ENCODE results near the gene RNF103. TPM values are rescaled to one million over a fixed set of nuclear protein-coding genes. Genes with fewer than 3 reads are reported as not detected.

Gene RNF103
- total and polyA plus RNA-seq, 2 of the 13 experiments (the other 11 are each of a cell fraction or from before 2014, with no cell fraction given), result 19.8 to 21.1 TPM

- TF ChIP-seq, protein P1, sequence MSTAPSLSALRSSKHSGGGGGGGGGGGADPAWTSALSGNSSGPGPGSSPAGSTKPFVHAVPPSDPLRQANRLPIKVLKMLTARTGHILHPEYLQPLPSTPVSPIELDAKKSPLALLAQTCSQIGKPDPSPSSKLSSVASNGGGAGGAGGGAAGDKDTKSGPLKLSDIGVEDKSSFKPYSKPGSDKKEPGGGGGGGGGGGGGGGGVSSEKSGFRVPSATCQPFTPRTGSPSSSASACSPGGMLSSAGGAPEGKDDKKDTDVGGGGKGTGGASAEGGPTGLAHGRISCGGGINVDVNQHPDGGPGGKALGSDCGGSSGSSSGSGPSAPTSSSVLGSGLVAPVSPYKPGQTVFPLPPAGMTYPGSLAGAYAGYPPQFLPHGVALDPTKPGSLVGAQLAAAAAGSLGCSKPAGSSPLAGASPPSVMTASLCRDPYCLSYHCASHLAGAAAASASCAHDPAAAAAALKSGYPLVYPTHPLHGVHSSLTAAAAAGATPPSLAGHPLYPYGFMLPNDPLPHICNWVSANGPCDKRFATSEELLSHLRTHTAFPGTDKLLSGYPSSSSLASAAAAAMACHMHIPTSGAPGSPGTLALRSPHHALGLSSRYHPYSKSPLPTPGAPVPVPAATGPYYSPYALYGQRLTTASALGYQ (CRISPR knock-in tag; IDR thresholded peaks at IDR 0.05), result no peak; the same call in 1 of the 2 replicates
- TF ChIP-seq HOXA3 (CRISPR knock-in tag; IDR thresholded peaks at IDR 0.05), result peak; percentile 76; the same call in 1 of the 2 replicates
- TF ChIP-seq SRY (CRISPR knock-in tag; IDR thresholded peaks at IDR 0.05), result no peak
- TF ChIP-seq ZNF143 (CRISPR knock-in tag; IDR thresholded peaks at IDR 0.05), result no peak
- no peak for TF ChIP-seq NFATC3 (CRISPR knock-in tag; IDR thresholded peaks at IDR 0.05)
- TF ChIP-seq FOXK2 (IDR thresholded peaks at IDR 0.05), result no peak
- TF ChIP-seq, protein P2, sequence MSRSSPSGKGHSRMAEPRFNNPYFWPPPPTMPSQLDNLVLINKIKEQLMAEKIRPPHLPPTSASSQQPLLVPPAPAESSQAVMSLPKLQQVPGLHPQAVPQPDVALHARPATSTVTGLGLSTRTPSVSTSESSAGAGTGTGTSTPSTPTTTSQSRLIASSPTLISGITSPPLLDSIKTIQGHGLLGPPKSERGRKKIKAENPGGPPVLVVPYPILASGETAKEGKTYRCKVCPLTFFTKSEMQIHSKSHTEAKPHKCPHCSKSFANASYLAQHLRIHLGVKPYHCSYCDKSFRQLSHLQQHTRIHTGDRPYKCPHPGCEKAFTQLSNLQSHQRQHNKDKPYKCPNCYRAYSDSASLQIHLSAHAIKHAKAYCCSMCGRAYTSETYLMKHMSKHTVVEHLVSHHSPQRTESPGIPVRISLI (CRISPR knock-in tag; IDR thresholded peaks at IDR 0.05; ENCODE audit: borderline replicate concordance), result peak; percentile 33; the same call in 1 of the 2 replicates
- no peak for TF ChIP-seq ZHX2 (IDR thresholded peaks at IDR 0.05; ENCODE audit: low read depth)
- TF ChIP-seq ZHX2 (CRISPR knock-in tag; IDR thresholded peaks at IDR 0.05; ENCODE audit: borderline replicate concordance), result no peak
- no peak for TF ChIP-seq SAFB2 (CRISPR knock-in tag; IDR thresholded peaks at IDR 0.05; ENCODE audit: borderline replicate concordance, low read depth)
- TF ChIP-seq ZNF781 (CRISPR knock-in tag; IDR thresholded peaks at IDR 0.05; ENCODE audit: borderline replicate concordance, not compliant biosample characterization), result no peak
- TF ChIP-seq ZNF263 (CRISPR knock-in tag; IDR thresholded peaks at IDR 0.05), result no peak
- no peak for TF ChIP-seq DR1 (CRISPR knock-in tag; IDR thresholded peaks at IDR 0.05)
- TF ChIP-seq, protein P3, sequence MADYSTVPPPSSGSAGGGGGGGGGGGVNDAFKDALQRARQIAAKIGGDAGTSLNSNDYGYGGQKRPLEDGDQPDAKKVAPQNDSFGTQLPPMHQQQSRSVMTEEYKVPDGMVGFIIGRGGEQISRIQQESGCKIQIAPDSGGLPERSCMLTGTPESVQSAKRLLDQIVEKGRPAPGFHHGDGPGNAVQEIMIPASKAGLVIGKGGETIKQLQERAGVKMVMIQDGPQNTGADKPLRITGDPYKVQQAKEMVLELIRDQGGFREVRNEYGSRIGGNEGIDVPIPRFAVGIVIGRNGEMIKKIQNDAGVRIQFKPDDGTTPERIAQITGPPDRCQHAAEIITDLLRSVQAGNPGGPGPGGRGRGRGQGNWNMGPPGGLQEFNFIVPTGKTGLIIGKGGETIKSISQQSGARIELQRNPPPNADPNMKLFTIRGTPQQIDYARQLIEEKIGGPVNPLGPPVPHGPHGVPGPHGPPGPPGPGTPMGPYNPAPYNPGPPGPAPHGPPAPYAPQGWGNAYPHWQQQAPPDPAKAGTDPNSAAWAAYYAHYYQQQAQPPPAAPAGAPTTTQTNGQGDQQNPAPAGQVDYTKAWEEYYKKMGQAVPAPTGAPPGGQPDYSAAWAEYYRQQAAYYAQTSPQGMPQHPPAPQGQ (CRISPR knock-in tag; IDR thresholded peaks at IDR 0.05; ENCODE audit: borderline replicate concordance), result no peak
- no peak for TF ChIP-seq ZSCAN22 (CRISPR knock-in tag; IDR thresholded peaks at IDR 0.05)
- TF ChIP-seq MAFF (IDR thresholded peaks at IDR 0.05; ENCODE audit: low read depth, low read length), result no peak
- TF ChIP-seq ZNF761 (CRISPR knock-in tag; conservative IDR thresholded peaks at IDR 0.05), result peak; percentile 41; the same call in 1 of the 2 replicates
- TF ChIP-seq ZNF124 (CRISPR knock-in tag; IDR thresholded peaks at IDR 0.05), result no peak
- TF ChIP-seq MXI1 (IDR thresholded peaks at IDR 0.05; ENCODE audit: borderline replicate concordance, low read depth, low read length), result peak; percentile 24; the same call in 1 of the 3 replicates
These were observed 25.7 kb upstream of the RNF103 start (continued) for GRCh38 chr2:86649119-86649947.

Measured in HepG2 (cell line).